Natural killer cell (primary cell): ENCODE results near the gene RIGI. TPM values are rescaled to one million over a fixed set of nuclear protein-coding genes. Genes with fewer than 3 reads are reported as not detected.

Source experiments
- ATAC-seq, 3 donors: fragments of 150-1000 bp in 2 of 3; fragments of 200-7000 bp in 1 of 3; cut with Tn5 transposase; 1 replicate in 1 of 3; 2 replicates in 2 of 3; pipeline ENCODE4 v1.10.0; 2021; ENCODE audit warnings: mild to moderate bottlenecking in 2 of 3, moderate library complexity in 2 of 3
- DNase-seq, 2 donors: peaks; one replicate each; pipeline versions ENCODE4 v3.0.0 to v3.0.0-alpha.2; 2013 to 2021; ENCODE audit warnings: mixed read lengths in 1 of 2
- H3K27ac ChIP-seq: one replicate; pipeline ENCODE4 v1.5.1; 2013; ENCODE audit warnings: mild to moderate bottlenecking, low read length
- H3K27me3 ChIP-seq: one replicate; pipeline ENCODE4 v1.6.1; 2013; ENCODE audit warnings: low read length; ENCODE audit not compliant: control insufficient read depth, insufficient read depth
- H3K36me3 ChIP-seq: one replicate; pipeline ENCODE4 v1.6.1; 2013; ENCODE audit warnings: low read length; ENCODE audit not compliant: control insufficient read depth, insufficient read depth
- H3K4me1 ChIP-seq: one replicate; pipeline ENCODE4 v1.6.1; 2013; ENCODE audit warnings: low read length; ENCODE audit not compliant: control insufficient read depth, insufficient read depth
- H3K4me3 ChIP-seq: one replicate; pipeline ENCODE4 v1.5.1; 2013; ENCODE audit warnings: low read length
- H3K9me3 ChIP-seq: one replicate; pipeline ENCODE4 v1.6.1; 2013; ENCODE audit warnings: low read length; ENCODE audit not compliant: control insufficient read depth, insufficient read depth
- H3K27ac Mint-ChIP-seq, 2 donors: one replicate each; pipeline ENCODE4 v1.8.0; 2022; ENCODE audit warnings: mild to moderate bottlenecking in 2 of 2, mixed read lengths in 2 of 2, moderate library complexity in 1 of 2
- H3K27me3 Mint-ChIP-seq, 2 donors: one replicate each; pipeline ENCODE4 v1.8.0; 2022; ENCODE audit warnings: low read depth in 2 of 2, mixed read lengths in 2 of 2
- H3K36me3 Mint-ChIP-seq: one replicate; pipeline ENCODE4 v1.8.0; 2022; ENCODE audit warnings: mixed read lengths
- H3K4me1 Mint-ChIP-seq, 2 donors: one replicate each; pipeline ENCODE4 v1.8.0; 2022; ENCODE audit warnings: mixed read lengths in 2 of 2
- H3K4me3 Mint-ChIP-seq: one replicate; pipeline ENCODE4 v1.8.0; 2022; ENCODE audit warnings: mild to moderate bottlenecking, moderate library complexity, mixed read lengths
- H3K9me3 Mint-ChIP-seq, 2 donors: one replicate each; pipeline ENCODE4 v1.8.0; 2022; ENCODE audit warnings: mixed read lengths in 2 of 2
- CTCF ChIP-seq: fragments of 200-600 bp; IDR thresholded peaks from one replicate; pipeline ENCODE4 v1.8.0; 2022; ENCODE audit warnings: antibody characterized with exemption
- WGBS: methylation state at CpG from one replicate; pipeline ENCODE4 v1.1.7; 2013; ENCODE audit warnings: missing lambda C conversion rate; ENCODE audit not compliant: insufficient coverage; 5-methylcytosine and 5-hydroxymethylcytosine counted together
- intact Hi-C: fragments of 100-400 bp; cut with micrococcal nuclease; formaldehyde crosslinking; loops from one replicate; pipeline ENCODE4 v1.14.2; 2022
- total RNA-seq, 4 donors: library from RNA; stranded (reverse); fragments of 120-200 nt in 1 of 4; gene quantifications; one replicate each; pipeline versions ENCODE4 v1.2.3 to v1.2.4, GENCODE V29; 2013 to 2022

RIGI gene
- total RNA-seq, 3 donors from 2014 or later (not counting 1 experiment from before 2014, with no cell fraction given), result 13.8 to 21.3 (median 15.7) TPM

DNA sequence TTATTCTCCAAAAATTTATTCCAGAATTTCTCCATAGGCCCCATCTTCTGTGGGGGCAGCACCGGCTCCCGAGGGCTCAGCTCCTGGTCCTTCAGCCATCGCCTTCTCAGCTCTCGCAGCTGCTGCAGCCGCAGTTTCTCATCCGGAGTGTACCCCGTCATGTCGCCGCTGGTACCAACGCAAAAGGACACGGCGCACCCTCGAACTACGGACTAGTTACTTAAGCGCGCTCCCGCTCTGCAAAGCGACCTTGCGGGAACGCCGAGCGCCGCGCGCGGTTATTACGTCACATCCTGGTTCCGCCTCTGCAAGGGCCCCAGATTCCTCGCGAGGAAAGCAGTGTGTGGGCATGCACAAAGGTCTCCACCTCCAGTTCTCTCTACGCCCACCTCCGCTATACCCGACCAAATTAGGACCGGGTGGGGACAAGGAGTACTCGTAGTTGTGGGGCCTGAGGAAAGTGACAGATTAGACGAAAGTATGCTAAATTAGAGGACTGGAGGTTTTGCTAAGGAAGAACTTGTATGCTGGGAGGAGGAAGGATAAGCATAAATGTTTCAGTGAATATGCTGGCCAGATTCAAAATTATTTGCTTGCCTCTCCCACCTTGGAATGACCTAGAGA lies 47.0 kb upstream of the RIGI start, which contains the start of gene NDUFB6:
NDUFB6 (minus strand) TSS at position 260 of the 624 bp plus-strand sequence; CDS start at position 161, 99 bp downstream.
- peaks cover 9% of the 10 kb centered on the region for H3K4me1 ChIP-seq
- H3K36me3 ChIP-seq, result peaks cover 4% of the 10 kb centered on the region
- DNase-seq (peak; percentile 93 to 98), ATAC-seq (peak; percentile 76 to 91 (median 85))
- Mint-ChIP-seq H3K27ac (peak within 1 kb of the TSS; percentile 99), H3K4me1 (peaks cover 27 to 30% of the 10 kb centered on the region in 2 donors), H3K27me3 (peaks cover 8 to 18% of the 10 kb centered on the region in 2 donors), H3K4me3 (peak within 1 kb of the TSS; percentile 100), H3K9me3 (no peaks in the 10 kb centered on the region), H3K36me3 (no peaks in the 10 kb centered on the region)
- TF ChIP-seq CTCF, result no peak
- WGBS, result under 1% methylated on average over 32 of the region's 36 CpGs
- intact Hi-C loops, result loop anchor here (1.0 to 5.0 kb wide), 5 partner anchors 21 to 428 kb away; partner anchors contain the start of genes ACO1, APTX, RIGI and SMIM27
- no peaks in the 10 kb centered on the region for H3K27me3 ChIP-seq
- H3K27ac ChIP-seq, result peak within 1 kb of the TSS; percentile 88
- H3K9me3 ChIP-seq, result no peaks in the 10 kb centered on the region
- peak within 1 kb of the TSS; percentile 79 for H3K4me3 ChIP-seq

GRCh38 chr9:32571969-32572899 lies 46.2 kb upstream of the RIGI start:
- Mint-ChIP-seq H3K36me3 (no peaks in the 10 kb centered on the region), H3K9me3 (no peaks in the 10 kb centered on the region), H3K4me3 (peak overlapping the region; percentile 100), H3K4me1 (peaks cover 27 to 30% of the 10 kb centered on the region in 2 donors), H3K27ac (peak overlapping the region; percentile 99), H3K27me3 (peaks cover 4 to 12% of the 10 kb centered on the region in 2 donors)
- peak overlapping the region; percentile 79 for H3K4me3 ChIP-seq
- DNase-seq (peak; percentile 55 to 90), ATAC-seq (peak; percentile 82 to 95 (median 87))
- no peaks in the 10 kb centered on the region for H3K9me3 ChIP-seq
- H3K36me3 ChIP-seq, result peaks cover 7% of the 10 kb centered on the region
- peak; percentile 77 for TF ChIP-seq CTCF
- WGBS, result 0% methylated on average over 12 of the region's 17 CpGs
- intact Hi-C loops, result loop anchor here (1.0 to 5.0 kb wide), 3 partner anchors 20 to 60 kb away; partner anchors contain the start of genes RIGI, SMIM27 and TOPORS
- no peaks in the 10 kb centered on the region for H3K27me3 ChIP-seq
- H3K27ac ChIP-seq, result peak overlapping the region; percentile 88
- H3K4me1 ChIP-seq, result peaks cover 9% of the 10 kb centered on the region

GRCh38 chr9:32570262-32570661 lies 44.3 kb upstream of the RIGI start:
- H3K4me1 Mint-ChIP-seq, result peaks cover 27 to 40% of the 10 kb centered on the region in 2 donors
- no peak overlapping the region for H3K27ac ChIP-seq
- no peak for TF ChIP-seq CTCF
- H3K27me3 ChIP-seq, result no peaks in the 10 kb centered on the region
- no peaks in the 10 kb centered on the region for H3K36me3 Mint-ChIP-seq
- no peaks in the 10 kb centered on the region for H3K27me3 Mint-ChIP-seq
- no peaks in the 10 kb centered on the region for H3K9me3 Mint-ChIP-seq
- H3K36me3 ChIP-seq, result peaks cover 12% of the 10 kb centered on the region
- H3K4me3 ChIP-seq, result no peak overlapping the region
- 88% methylated on average over 3 of the region's 4 CpGs for WGBS
- H3K27ac Mint-ChIP-seq, result peak overlapping the region; percentile 46 to 61
- H3K4me1 ChIP-seq, result peaks cover 9% of the 10 kb centered on the region
- H3K4me3 Mint-ChIP-seq, result no peak overlapping the region
- no peaks in the 10 kb centered on the region for H3K9me3 ChIP-seq
- DNase-seq (no peak), ATAC-seq (no peak)
- intact Hi-C loops, result loop anchor here (5.0 kb wide), 1 partner anchor 58 kb away; no protein-coding TSS in a partner anchor
